ENCODE measurements around the gene NIPBL. TPM values are rescaled to one million over a fixed set of nuclear protein-coding genes. Genes with fewer than 3 reads are reported as not detected.

NIPBL gene
- total and polyA plus RNA-seq, 2 of the 8 experiments (the other 6 are each of a cell fraction or from before 2014, with no cell fraction given) = 21.1 to 53.5 TPM

- TF ChIP-seq SIN3A (conservative IDR thresholded peaks at IDR 0.05 in 1 of 2, IDR thresholded peaks at IDR 0.05 in 1 of 2; ENCODE audit: low read depth in 1 of 2, low read length in 2 of 2) (no peak), CBX8 (IDR thresholded peaks at IDR 0.05; ENCODE audit: borderline replicate concordance, low read depth, low read length) (no peak), MAFK (IDR thresholded peaks at IDR 0.05; ENCODE audit: low read depth, low read length) (no peak)
Measured at GRCh38 chr5:37045703-37046102, 169.1 kb downstream of the NIPBL start (continued).

All from H1 (cell line).